Measurements from ENCODE around the gene SIL1. TPM values are rescaled to one million over a fixed set of nuclear protein-coding genes. Genes with fewer than 3 reads are reported as not detected.

The SIL1 gene
- total RNA-seq, 2 donors from 2014 or later, result 31.6 to 64.4 TPM

DNA sequence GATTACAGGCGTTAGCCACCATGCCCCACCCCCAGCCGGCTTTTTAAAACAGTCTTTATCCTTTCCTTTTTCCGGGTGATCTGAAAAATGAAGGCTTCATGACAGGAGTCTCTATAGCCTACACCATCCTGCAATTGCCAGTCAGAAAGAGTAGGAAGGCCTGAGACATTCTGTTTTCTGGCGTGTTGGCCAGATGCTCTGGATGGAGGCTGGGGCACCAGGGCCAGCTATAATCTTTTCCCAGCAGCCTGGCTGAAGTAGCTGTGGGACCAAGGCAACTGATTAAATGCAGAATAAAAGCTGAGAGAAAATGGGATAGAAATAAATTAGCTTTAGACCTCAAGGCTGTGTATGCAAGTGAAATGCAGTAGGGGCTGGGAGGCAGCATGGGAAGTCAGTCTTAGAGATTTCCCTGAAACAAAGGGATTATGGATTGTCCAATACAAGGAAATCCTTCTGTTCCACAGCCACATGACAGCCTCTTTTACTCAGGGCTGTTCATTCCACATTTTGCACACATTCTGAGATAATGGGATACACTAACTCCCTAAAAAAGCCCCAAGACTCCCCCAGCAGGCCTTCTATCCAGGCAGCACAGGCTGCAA is 207.1 kb downstream of the SIL1 start:
- intact Hi-C loops (cut with DNase I), result no loop called here
- Histone ChIP-seq H3K9me3 (no peaks in the 10 kb centered on the region), H3K4me1 (no peaks in the 10 kb centered on the region), H3K36me3 (no peaks in the 10 kb centered on the region), H3K9ac (ENCODE audit: low read depth in 2 of 2, low read length in 2 of 2) (no peak overlapping the region), H3K27me3 (no peaks in the 10 kb centered on the region), H3K4me3 (no peak overlapping the region), H3K27ac (no peak overlapping the region)
- TF ChIP-seq, protein P1, sequence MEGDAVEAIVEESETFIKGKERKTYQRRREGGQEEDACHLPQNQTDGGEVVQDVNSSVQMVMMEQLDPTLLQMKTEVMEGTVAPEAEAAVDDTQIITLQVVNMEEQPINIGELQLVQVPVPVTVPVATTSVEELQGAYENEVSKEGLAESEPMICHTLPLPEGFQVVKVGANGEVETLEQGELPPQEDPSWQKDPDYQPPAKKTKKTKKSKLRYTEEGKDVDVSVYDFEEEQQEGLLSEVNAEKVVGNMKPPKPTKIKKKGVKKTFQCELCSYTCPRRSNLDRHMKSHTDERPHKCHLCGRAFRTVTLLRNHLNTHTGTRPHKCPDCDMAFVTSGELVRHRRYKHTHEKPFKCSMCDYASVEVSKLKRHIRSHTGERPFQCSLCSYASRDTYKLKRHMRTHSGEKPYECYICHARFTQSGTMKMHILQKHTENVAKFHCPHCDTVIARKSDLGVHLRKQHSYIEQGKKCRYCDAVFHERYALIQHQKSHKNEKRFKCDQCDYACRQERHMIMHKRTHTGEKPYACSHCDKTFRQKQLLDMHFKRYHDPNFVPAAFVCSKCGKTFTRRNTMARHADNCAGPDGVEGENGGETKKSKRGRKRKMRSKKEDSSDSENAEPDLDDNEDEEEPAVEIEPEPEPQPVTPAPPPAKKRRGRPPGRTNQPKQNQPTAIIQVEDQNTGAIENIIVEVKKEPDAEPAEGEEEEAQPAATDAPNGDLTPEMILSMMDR (IDR thresholded peaks at IDR 0.05), result no peak
- DNase-seq, result peak; percentile 7

DNA sequence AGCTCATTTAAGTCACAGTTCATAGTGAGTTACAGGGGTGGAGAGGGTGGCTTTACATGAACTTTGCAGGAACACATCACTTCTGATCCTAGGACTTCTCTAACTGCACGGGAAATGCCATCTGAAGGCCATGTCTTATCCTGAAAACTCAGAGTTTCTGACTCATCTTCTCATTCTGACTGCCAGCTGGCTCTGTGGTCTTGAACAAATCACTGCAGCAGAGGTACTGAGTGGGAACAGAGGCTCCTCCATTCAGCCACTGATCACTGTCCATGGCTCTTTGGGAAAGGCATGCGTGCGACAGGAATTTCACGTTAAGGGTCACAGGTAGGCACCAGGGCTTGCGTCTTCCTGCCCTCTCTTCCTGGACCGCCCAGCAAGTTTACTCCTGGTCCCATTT is 208.4 kb downstream of the SIL1 start:
- H3K27ac ChIP-seq, result no peak overlapping the region
- TF ChIP-seq, protein P1 (IDR thresholded peaks at IDR 0.05), result no peak
- no peak overlapping the region for H3K4me3 ChIP-seq
- H3K4me1 ChIP-seq, result no peaks in the 10 kb centered on the region
- no peaks in the 10 kb centered on the region for H3K27me3 ChIP-seq
- H3K36me3 ChIP-seq, result no peaks in the 10 kb centered on the region
- intact Hi-C loops (cut with DNase I), result no loop called here
- DNase-seq, result no peak
- no peaks in the 10 kb centered on the region for H3K9me3 ChIP-seq
- no peak overlapping the region for H3K9ac ChIP-seq (ENCODE audit: low read depth in 2 of 2, low read length in 2 of 2)

DNA sequence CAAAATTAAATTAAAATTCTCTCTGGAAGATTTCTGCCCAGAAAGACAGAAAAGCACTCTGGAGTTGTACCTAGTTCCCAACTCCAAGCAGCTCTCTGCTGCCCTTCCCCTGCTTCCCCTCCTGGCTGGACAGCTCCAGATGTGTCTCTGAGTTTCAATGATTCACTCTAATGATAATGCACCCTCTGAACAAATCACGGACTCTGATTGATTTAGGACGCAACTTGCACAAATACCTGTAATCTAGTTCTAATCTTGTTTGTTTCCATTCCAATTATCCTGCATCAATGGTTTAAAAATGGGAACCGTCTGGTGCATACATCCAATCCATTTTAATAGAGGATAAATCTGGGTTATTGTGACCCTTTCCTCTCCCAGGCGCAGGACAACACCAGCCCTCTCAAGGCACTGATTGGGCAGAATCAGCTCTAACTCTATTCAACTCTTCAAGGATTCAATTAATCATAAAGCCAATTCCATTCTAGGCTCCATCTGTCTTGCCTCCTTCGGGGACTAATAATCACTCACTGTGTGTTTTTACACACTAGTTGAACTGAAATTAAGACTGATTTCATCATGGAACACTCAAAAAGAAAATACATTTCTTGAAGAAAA is 211.9 kb downstream of the SIL1 start:
- intact Hi-C loops (cut with DNase I), result no loop called here
- Histone ChIP-seq H3K4me3 (no peak overlapping the region), H3K9me3 (no peaks in the 10 kb centered on the region), H3K27ac (no peak overlapping the region), H3K36me3 (no peaks in the 10 kb centered on the region), H3K27me3 (no peaks in the 10 kb centered on the region), H3K4me1 (no peaks in the 10 kb centered on the region), H3K9ac (ENCODE audit: low read depth in 2 of 2, low read length in 2 of 2) (no peak overlapping the region)
- TF ChIP-seq, protein P1 (IDR thresholded peaks at IDR 0.05), result no peak
- no peak for DNase-seq

DNA sequence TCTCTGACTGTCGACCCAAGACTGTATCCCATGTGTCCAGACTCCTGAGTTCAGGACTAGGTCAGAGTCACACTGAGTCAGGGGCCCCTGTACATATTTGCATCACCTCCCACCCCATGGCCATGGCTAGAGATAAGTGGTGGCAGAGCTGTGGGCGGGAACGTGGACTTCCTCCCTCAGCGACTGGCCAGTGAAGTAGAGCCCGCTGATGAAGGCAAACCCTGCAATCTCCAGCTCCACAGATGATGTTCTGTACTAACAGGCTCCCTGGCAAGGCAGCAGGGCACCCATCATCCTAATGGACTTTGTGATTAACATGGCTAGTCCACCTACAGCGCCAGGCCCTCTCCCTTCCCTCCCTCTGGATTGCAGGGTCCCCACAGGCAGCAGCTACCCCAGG is 212.5 kb downstream of the SIL1 start:
- TF ChIP-seq, protein P1 (IDR thresholded peaks at IDR 0.05), result no peak
- Histone ChIP-seq H3K4me1 (no peaks in the 10 kb centered on the region), H3K27me3 (no peaks in the 10 kb centered on the region), H3K36me3 (no peaks in the 10 kb centered on the region), H3K4me3 (no peak overlapping the region), H3K9ac (ENCODE audit: low read depth in 2 of 2, low read length in 2 of 2) (no peak overlapping the region), H3K27ac (no peak overlapping the region), H3K9me3 (no peaks in the 10 kb centered on the region)
- intact Hi-C loops (cut with DNase I), result no loop called here
- no peak for DNase-seq

DNA sequence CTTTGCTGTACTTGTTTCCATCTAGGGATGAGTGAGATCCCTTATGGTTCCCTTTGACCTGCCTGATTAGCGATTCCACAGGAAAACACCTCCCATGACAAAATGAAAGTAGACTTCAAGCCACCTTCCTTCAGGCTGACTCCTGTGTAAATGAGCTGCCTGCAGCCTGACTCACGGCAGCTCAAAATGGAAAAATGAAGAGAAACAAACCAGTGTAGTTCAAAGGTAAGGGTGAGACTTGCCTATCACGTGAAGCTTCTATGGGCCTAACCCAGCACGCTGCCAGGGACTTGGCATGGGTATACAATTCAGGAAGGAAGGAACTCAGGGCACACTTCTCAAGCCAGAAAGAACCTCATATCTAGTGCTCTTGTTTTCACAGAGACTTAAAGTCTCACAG is 212.9 kb downstream of the SIL1 start:
- TF ChIP-seq, protein P1 (IDR thresholded peaks at IDR 0.05), result no peak
- intact Hi-C loops (cut with DNase I), result no loop called here
- Histone ChIP-seq H3K9ac (ENCODE audit: low read depth in 2 of 2, low read length in 2 of 2) (no peak overlapping the region), H3K27me3 (no peaks in the 10 kb centered on the region), H3K4me1 (no peaks in the 10 kb centered on the region), H3K36me3 (no peaks in the 10 kb centered on the region), H3K9me3 (no peaks in the 10 kb centered on the region), H3K4me3 (no peak overlapping the region), H3K27ac (no peak overlapping the region)
- no peak for DNase-seq

Measured in colonic mucosa (tissue), 4 donors.